Stimulated activated CD8-positive, alpha-beta memory T cell treated with anti-CD3 and anti-CD28 coated beads, Interleukin-15, amount 100 ng/mL, for 24 hours (primary cell): Measurements from ENCODE around the gene ARAP2.

Experiments used
- DNase-seq: peaks from one replicate; pipeline ENCODE4 v3.0.0-alpha.2; 2020; ENCODE audit warnings: low read depth

The ARAP2 gene

GRCh38 chr4:36042122-36042970, 202.0 kb downstream of the ARAP2 start:
- DNase-seq = no peak

GRCh38 chr4:36041340-36041739, 203.0 kb downstream of the ARAP2 start:
- DNase-seq = no peak

GRCh38 chr4:36039026-36039425, 205.3 kb downstream of the ARAP2 start:
- no peak for DNase-seq

GRCh38 chr4:36038491-36038890, 205.8 kb downstream of the ARAP2 start:
- no peak for DNase-seq

GRCh38 chr4:36037127-36037526, 207.2 kb downstream of the ARAP2 start:
- no peak for DNase-seq

- DNase-seq = no peak
Measured at GRCh38 chr4:36029951-36030350, 214.4 kb downstream of the ARAP2 start.

- DNase-seq = no peak
Measured at GRCh38 chr4:36027203-36027602, 217.1 kb downstream of the ARAP2 start.

GRCh38 chr4:36026348-36026880, 217.9 kb downstream of the ARAP2 start:
- DNase-seq = no peak

- no peak for DNase-seq
Measured at GRCh38 chr4:36024901-36025660, 219.2 kb downstream of the ARAP2 start.

- no peak for DNase-seq
Measured at GRCh38 chr4:36020351-36020750, 224.0 kb downstream of the ARAP2 start.
